Measurements from ENCODE around the gene EXOSC9. TPM values are rescaled to one million over a fixed set of nuclear protein-coding genes. Genes with fewer than 3 reads are reported as not detected.

EXOSC9 gene
- total RNA-seq, 1 donor from 2014 or later: 33.5 TPM

GRCh38 chr4:121846662-121847061 is 45.5 kb downstream of the EXOSC9 start:
- Mint-ChIP-seq H3K4me3 (no peak overlapping the region), H3K9me3 (no peaks in the 10 kb centered on the region), H3K27ac (no peak overlapping the region), H3K36me3 (peaks cover 21% of the 10 kb centered on the region), H3K27me3 (ENCODE audit: low read depth) (no peaks in the 10 kb centered on the region), H3K4me1 (no peaks in the 10 kb centered on the region)
- TF ChIP-seq, protein P1, sequence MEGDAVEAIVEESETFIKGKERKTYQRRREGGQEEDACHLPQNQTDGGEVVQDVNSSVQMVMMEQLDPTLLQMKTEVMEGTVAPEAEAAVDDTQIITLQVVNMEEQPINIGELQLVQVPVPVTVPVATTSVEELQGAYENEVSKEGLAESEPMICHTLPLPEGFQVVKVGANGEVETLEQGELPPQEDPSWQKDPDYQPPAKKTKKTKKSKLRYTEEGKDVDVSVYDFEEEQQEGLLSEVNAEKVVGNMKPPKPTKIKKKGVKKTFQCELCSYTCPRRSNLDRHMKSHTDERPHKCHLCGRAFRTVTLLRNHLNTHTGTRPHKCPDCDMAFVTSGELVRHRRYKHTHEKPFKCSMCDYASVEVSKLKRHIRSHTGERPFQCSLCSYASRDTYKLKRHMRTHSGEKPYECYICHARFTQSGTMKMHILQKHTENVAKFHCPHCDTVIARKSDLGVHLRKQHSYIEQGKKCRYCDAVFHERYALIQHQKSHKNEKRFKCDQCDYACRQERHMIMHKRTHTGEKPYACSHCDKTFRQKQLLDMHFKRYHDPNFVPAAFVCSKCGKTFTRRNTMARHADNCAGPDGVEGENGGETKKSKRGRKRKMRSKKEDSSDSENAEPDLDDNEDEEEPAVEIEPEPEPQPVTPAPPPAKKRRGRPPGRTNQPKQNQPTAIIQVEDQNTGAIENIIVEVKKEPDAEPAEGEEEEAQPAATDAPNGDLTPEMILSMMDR (IDR thresholded peaks at IDR 0.05; ENCODE audit: unreplicated experiment): no peak
- no peak for DNase-seq (ENCODE audit: low spot score in 2 of 2, unreplicated experiment in 2 of 2)

DNA sequence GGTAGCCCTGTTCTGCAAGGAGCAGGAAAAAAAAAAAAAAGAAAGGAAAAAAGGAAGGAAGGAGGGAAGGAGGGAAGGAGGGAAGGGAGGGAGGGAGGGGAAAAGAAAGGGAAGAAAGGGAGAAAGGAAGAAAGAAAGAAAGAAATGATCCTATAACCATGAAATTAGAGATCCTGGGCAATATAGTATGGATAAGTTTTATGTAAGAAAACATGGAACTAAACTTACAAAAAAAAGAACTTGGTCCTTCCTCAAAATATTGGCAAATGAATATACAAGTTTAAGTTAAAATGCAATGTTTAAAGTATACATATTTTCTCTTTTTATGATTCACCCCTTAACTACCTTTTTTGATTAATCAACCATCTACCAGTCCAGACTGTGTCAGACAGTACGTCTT is 50.2 kb downstream of the EXOSC9 start:
- DNase-seq (ENCODE audit: low spot score in 2 of 2, unreplicated experiment in 2 of 2): no peak
- Mint-ChIP-seq H3K4me1 (no peaks in the 10 kb centered on the region), H3K27me3 (ENCODE audit: low read depth) (no peaks in the 10 kb centered on the region), H3K4me3 (no peak overlapping the region), H3K36me3 (peaks cover 14% of the 10 kb centered on the region), H3K9me3 (no peaks in the 10 kb centered on the region), H3K27ac (no peak overlapping the region)
- TF ChIP-seq, protein P1 (IDR thresholded peaks at IDR 0.05; ENCODE audit: unreplicated experiment): no peak

GRCh38 chr4:121860121-121860520 is 59.0 kb downstream of the EXOSC9 start:
- H3K4me1 Mint-ChIP-seq: no peaks in the 10 kb centered on the region
- no peaks in the 10 kb centered on the region for H3K9me3 Mint-ChIP-seq
- DNase-seq (ENCODE audit: low spot score in 2 of 2, unreplicated experiment in 2 of 2): no peak
- no peak overlapping the region for H3K4me3 Mint-ChIP-seq
- no peaks in the 10 kb centered on the region for H3K36me3 Mint-ChIP-seq
- H3K27me3 Mint-ChIP-seq (ENCODE audit: low read depth): no peaks in the 10 kb centered on the region
- TF ChIP-seq, protein P1 (IDR thresholded peaks at IDR 0.05; ENCODE audit: unreplicated experiment): no peak
- H3K27ac Mint-ChIP-seq: no peak overlapping the region

- TF ChIP-seq, protein P1 (IDR thresholded peaks at IDR 0.05; ENCODE audit: unreplicated experiment): no peak
- Mint-ChIP-seq H3K4me3 (no peak overlapping the region), H3K27me3 (ENCODE audit: low read depth) (no peaks in the 10 kb centered on the region), H3K4me1 (no peaks in the 10 kb centered on the region), H3K36me3 (peaks cover 10% of the 10 kb centered on the region), H3K27ac (no peak overlapping the region), H3K9me3 (peaks cover 8% of the 10 kb centered on the region)
- no peak for DNase-seq (ENCODE audit: low spot score in 2 of 2, unreplicated experiment in 2 of 2)
Observed at GRCh38 chr4:121861426-121861825, 60.3 kb downstream of the EXOSC9 start.

DNA sequence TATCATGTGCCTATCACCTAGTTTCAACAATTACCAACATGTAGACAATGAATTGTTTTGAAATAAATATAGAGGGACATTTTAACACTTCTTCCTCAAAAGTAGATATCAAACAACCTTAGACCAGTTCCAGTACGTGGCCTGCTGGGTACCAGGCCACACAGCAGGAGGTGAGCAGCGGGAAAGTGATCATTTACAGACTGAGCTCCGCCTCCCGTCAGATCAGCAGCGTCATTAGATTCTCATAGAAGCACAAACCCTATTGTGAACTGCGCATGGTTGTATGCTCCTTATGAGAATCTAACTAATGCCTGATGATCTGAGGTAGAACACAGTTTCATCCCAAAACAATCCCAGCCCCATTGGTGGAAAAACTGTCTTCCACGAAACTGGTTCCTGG is 62.7 kb downstream of the EXOSC9 start:
- TF ChIP-seq, protein P1 (IDR thresholded peaks at IDR 0.05; ENCODE audit: unreplicated experiment): no peak
- no peaks in the 10 kb centered on the region for H3K27me3 Mint-ChIP-seq (ENCODE audit: low read depth)
- H3K9me3 Mint-ChIP-seq: peaks cover 19% of the 10 kb centered on the region
- no peak for DNase-seq (ENCODE audit: low spot score in 2 of 2, unreplicated experiment in 2 of 2)
- no peak overlapping the region for H3K4me3 Mint-ChIP-seq
- H3K27ac Mint-ChIP-seq: no peak overlapping the region
- peaks cover 2% of the 10 kb centered on the region for H3K4me1 Mint-ChIP-seq
- peaks cover 21% of the 10 kb centered on the region for H3K36me3 Mint-ChIP-seq

Other genes with a start within 250 kb of the EXOSC9 start
- 125 to 137 TPM (median 130 TPM) in 3 replicates for gene ANXA5, start 104.3 kb upstream of the EXOSC9 start, total RNA-seq
- not detected in 3 replicates for gene SMIM43, start 36.2 kb upstream of the EXOSC9 start, total RNA-seq
- gene CCNA2, start 22.6 kb downstream of the EXOSC9 start, total RNA-seq: 17.5 to 18.7 TPM (median 18.6 TPM) in 3 replicates
- 19.8 to 21.2 TPM (median 20.0 TPM) in 3 replicates for gene BBS7, start 69.2 kb downstream of the EXOSC9 start, total RNA-seq
- 0.18 to 0.34 TPM (median 0.29 TPM) in 3 replicates for gene TRPC3, start 150.7 kb downstream of the EXOSC9 start, total RNA-seq

Data from mesothelial cell of epicardium (in vitro differentiated cells).